HG02610 (cell line): ENCODE measurements around the gene KLB.
"Not testable (repeated sequence)": the region's sequence is repeated elsewhere in the genome, so short reads cannot be mapped to it uniquely, and the experiment has no call there.

Experiments
- ATAC-seq: cut with Tn5 transposase; IDR thresholded peaks from one replicate; pipeline ENCODE4 v1.9.1; 2021; ENCODE audit warnings: mild to moderate bottlenecking, moderate library complexity; ENCODE audit not compliant: unreplicated experiment

Gene KLB

DNA sequence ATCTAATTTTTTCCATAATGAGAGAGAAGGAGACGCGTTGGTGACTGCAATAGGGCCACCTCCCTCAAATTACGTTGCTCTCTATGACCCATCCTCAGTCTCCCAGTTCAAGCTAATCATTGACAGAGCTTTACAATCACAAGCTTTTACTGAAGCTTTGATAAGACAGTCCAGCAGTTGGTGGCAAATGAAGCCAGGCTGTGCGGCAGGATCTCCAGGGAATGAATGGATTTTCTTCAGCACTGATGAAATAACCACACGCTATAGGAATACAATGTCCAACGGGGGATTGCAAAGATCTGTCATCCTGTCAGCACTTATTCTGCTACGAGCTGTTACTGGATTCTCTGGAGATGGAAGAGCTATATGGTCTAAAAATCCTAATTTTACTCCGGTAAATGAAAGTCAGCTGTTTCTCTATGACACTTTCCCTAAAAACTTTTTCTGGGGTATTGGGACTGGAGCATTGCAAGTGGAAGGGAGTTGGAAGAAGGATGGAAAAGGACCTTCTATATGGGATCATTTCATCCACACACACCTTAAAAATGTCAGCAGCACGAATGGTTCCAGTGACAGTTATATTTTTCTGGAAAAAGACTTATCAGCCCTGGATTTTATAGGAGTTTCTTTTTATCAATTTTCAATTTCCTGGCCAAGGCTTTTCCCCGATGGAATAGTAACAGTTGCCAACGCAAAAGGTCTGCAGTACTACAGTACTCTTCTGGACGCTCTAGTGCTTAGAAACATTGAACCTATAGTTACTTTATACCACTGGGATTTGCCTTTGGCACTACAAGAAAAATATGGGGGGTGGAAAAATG lies at the start of gene KLB:
Gene KLB (plus strand): TSS at position 168 of the 821 bp plus-strand sequence. CDS start 20 bp downstream, at position 188.
- ATAC-seq: no peak

- ATAC-seq: peak; percentile 31
Observed at GRCh38 chr4:39357002-39357401, 49.7 kb upstream of the KLB start.

DNA sequence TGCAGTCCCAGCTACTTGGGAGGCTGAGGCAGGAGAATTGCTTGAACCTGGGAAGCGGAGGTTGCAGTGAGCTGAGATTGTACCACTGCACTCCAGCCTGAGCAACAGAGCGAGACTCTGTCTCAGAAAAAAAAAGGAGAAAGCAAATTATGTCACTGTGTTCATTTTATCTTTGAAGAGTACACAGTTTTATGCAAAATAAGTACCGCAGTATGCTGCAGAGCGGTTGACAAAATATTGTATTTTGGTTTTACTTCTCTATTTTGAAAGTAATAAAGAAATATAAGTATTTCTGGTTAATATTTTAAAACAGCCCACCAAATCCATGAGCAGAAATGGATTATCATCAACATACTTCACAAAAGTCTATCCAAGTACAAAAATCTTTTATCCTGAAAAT lies 46.1 kb upstream of the KLB start:
- ATAC-seq: not testable (repeated sequence)

DNA sequence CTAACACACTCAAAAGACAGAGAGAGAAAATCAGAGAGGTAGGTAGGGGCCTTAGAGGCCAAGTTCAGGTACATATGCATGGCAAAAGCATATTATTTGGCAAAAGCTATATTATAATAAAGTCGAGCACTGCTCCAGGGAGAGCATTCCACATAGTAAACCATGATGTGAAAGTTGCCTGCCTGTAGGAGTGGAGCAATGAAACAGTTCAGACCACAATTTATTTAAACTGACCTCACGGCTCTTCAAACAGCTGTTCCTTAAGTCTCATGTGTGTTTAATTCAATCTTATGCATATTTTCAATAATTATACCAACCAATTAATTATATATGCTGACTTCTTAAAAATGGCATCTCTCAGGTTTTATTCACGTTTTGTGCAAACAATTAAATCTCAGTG lies 43.9 kb upstream of the KLB start:
- ATAC-seq: no peak

DNA sequence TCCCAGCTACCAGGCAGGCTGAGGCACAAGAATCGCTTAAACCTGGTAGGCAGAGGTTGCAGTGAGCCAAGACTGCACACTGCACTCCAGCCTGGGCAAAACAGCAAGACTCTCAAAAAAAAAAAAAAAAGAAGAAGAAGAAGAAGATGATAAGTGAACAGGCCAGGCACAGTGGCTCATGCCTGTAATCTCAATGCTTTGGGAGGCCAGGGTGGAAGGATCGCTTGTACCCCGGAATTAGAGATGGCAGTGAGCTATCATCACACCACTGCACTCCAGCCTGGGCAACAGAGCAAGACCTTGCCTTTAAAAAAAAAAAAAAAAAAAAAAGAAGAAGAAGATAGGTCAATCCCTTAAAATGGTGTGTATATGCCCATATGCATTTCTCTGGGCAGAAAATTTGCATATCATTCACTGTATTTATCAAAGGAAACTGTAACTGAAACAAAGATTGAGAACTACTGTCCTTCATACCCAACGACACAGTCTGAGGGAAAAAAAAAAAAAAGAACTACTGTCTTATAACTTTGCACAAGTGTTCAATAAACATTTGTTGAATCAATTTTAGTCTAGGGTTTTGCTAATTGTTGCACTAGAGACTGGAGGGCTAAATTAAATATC lies 42.8 kb upstream of the KLB start:
- ATAC-seq: peak; percentile 42

DNA sequence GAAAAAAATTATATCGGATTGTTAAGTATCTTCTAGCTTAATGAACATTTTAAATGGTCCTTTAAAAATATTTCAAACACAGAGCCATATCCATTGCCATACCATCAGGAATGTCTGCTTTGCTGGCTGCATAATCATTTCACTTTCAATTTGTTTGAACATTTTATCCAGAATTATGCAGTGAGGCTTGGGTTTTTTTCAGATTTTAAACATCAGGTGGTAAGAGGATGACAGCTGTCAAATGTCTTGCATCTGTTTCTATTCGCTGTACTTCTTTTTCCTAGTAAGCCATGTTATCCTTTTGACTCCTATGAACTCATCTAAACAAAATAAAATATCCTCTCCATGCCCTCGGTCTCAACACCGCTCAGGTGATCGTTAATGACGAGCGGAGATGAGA lies 41.4 kb upstream of the KLB start:
- ATAC-seq: no peak

GRCh38 chr4:39365830-39366771 lies 40.6 kb upstream of the KLB start, which contains the start of gene RFC1:
RFC1 (minus strand) TSS chr4:39366362; CDS start chr4:39366241, 121 bp downstream.
- peak; percentile 78 for ATAC-seq

DNA sequence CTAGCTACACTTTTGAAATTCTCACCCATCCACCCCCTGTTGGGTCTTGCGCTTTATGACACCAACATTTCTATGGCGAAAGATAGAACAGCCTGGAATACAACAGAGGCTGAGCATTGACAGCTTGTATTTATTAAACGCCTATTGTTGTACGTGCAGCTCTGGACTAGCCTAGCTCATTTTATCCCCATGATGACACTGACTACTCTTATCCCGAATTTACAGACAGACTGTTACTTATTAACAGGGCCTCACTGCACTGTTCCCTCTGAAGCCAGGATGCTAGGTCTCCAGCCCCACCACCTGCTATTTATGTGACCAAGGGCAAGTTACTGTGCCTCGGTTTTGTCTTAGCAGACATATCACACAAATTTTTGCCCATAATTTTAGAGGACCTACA lies 39.6 kb upstream of the KLB start:
- no peak for ATAC-seq

DNA sequence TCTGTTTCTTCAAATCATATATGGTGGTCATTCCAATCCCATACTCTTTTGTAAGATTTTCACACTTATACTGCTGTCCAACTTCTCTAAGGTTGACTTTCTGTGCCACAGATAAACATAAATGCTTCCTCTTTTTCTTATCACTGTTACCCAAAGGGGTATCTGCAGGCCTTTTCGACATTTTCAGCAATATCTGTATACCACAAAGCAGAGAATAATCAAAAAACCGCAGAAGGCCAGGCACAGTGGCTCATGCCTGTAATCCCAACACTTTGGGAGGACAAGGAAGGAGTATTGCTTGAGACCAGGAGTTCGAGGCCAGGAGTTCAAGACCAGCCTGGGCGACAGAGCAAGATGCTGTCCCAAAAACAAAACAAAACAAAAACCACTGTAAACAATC lies 37.4 kb upstream of the KLB start:
- no peak for ATAC-seq

DNA sequence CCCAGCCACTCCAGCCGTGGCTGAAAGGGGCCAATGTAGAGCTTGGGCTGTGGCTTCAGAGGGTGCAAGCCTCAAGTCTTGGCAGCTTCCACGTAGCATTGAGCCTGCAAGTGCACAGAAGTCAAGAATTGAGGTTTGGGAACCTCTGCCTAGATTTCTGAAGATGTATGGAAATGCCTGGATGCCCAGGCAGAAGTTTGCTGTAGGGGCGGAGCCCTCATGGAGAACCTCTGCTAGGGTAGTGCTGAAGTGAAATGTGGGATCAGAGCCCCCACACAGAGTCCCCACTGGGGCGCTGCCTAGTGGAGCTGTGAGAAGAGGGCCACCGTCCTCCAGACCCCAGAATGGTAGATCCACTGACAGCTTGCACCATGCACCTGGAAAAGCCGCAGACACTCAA lies 35.5 kb upstream of the KLB start:
- not testable (repeated sequence) for ATAC-seq

DNA sequence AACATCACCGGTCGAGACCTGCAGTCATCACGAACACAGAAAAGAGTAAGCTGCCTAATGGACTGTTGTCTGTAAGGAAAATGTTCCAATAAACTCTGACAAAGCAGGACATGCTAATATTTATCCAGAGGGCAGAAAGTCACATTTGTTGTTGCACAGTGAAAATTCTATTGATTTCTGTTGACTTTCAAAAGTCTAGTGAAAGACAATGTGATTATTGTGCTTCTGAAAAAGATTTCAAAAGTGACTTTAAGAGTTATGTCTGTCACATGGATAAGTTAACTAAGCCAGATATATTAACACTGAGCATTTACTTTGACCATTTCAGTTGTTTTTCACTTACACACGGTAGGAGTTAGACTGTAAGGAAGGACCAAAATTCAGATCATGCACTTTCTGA lies 31.3 kb upstream of the KLB start:
- no peak for ATAC-seq

GRCh38 chr4:39383690-39384089 lies 23.0 kb upstream of the KLB start:
- ATAC-seq: no peak

GRCh38 chr4:39384563-39384962 lies 22.2 kb upstream of the KLB start:
- ATAC-seq: no peak

- ATAC-seq: no peak
Observed at GRCh38 chr4:39390603-39391002, 16.1 kb upstream of the KLB start.

GRCh38 chr4:39394706-39395105 lies 12.0 kb upstream of the KLB start:
- no peak for ATAC-seq

DNA sequence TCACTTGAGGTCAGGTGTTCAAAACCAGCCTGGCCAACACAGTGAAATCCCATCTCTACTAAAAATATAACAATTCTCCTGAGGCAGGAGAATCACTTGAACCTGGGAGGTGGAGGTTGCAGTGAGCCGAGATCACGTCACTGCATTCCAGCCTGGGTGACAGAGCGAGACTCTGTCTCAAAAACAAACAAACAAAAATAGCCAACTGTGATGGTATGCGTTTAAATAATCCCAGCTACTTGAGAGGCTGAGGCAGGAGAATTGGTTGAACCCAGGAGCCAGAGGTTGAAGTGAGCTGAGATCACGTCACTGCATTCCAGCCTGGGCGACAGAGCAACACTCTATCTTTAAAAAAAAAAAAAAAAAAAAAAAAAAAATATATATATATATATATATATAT lies 5.1 kb upstream of the KLB start:
- ATAC-seq: not testable (repeated sequence)

GRCh38 chr4:39407584-39407885 lies 805 bp downstream of the KLB start:
- ATAC-seq: no peak

GRCh38 chr4:39410415-39410814 lies 3.7 kb downstream of the KLB start:
- ATAC-seq: no peak

GRCh38 chr4:39411561-39411960 lies 4.8 kb downstream of the KLB start:
- not testable (repeated sequence) for ATAC-seq

GRCh38 chr4:39415678-39416283 lies 9.1 kb downstream of the KLB start:
- no peak for ATAC-seq

DNA sequence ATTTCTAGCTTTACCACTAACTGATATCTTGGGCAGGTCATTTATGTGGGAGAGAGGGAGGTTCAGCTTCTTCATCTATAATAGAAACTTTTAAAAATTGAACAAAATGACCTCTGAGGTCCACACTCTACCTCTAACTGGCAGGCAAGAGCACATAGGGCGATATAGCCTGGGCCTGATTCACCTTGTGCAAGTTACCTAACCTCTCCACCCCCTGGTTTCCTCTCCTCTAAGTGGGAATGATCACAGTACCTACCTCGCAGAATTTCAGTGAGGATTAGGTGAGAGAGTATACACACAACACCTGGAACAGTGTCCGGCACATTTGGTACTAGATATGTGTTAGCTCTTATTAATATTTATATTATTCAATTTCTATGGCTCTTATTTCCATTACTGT lies 15.5 kb downstream of the KLB start:
- no peak for ATAC-seq
